ENCODE data around the gene PDK3.

DNA sequence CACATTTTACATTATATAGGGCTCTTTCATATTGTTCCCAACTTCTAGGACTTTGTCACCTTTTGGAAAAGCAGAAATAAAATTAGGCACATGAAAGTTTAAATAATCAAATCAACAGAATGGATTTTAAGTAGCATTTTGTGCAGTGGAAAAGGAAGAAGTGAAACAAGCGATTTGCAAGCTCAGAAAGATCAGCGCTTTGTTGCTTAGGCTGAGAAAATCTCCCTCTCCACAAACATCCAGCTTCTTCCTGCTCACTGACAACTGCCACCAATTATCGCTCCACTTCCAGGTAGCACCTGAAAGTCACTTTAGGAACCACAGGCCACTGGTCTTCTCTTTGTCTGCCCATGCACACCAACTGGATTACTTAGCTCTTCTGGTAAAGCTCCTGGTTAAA, 2.0 kb upstream of the PDK3 start:
- TF ChIP-seq, protein P1, sequence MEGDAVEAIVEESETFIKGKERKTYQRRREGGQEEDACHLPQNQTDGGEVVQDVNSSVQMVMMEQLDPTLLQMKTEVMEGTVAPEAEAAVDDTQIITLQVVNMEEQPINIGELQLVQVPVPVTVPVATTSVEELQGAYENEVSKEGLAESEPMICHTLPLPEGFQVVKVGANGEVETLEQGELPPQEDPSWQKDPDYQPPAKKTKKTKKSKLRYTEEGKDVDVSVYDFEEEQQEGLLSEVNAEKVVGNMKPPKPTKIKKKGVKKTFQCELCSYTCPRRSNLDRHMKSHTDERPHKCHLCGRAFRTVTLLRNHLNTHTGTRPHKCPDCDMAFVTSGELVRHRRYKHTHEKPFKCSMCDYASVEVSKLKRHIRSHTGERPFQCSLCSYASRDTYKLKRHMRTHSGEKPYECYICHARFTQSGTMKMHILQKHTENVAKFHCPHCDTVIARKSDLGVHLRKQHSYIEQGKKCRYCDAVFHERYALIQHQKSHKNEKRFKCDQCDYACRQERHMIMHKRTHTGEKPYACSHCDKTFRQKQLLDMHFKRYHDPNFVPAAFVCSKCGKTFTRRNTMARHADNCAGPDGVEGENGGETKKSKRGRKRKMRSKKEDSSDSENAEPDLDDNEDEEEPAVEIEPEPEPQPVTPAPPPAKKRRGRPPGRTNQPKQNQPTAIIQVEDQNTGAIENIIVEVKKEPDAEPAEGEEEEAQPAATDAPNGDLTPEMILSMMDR (IDR thresholded peaks at IDR 0.05; ENCODE audit: poor library complexity), result no peak
- no peak for TF ChIP-seq EZH2phosphoT487 (IDR thresholded peaks at IDR 0.05; ENCODE audit: low read depth, severe bottlenecking, unreplicated experiment)
- no peak for TF ChIP-seq EZH2 (IDR thresholded peaks at IDR 0.05; ENCODE audit: borderline replicate concordance)

Measured in hepatocyte (in vitro differentiated cells).